ENCODE results near the gene TBXA2R. TPM values are rescaled to one million over a fixed set of nuclear protein-coding genes. Genes with fewer than 3 reads are reported as not detected.

TBXA2R gene
- total and polyA plus RNA-seq, 2 experiments from 2014 or later, result 0.42 to 0.73 TPM

GRCh38 chr19:3625996-3626472, 19.4 kb upstream of the TBXA2R start (continued):
- no peak for TF ChIP-seq ZNF462 (CRISPR knock-in tag; IDR thresholded peaks at IDR 0.05)
- no peak for TF ChIP-seq CTCF (conservative IDR thresholded peaks at IDR 0.05; ENCODE audit: low read depth in 2 of 2)
- TF ChIP-seq EZH2 (IDR thresholded peaks at IDR 0.05; ENCODE audit: low read depth, unreplicated experiment), result no peak

- H3F3A ChIP-seq (replicated peaks; ENCODE audit: low read depth), result no peaks in the 10 kb centered on the region
- TF ChIP-seq EZH2phosphoT487 (IDR thresholded peaks at IDR 0.05; ENCODE audit: unreplicated experiment), result no peak
- no peaks in the 10 kb centered on the region for H3K27me3 ChIP-seq (ENCODE audit: insufficient read depth)
- H3K9me3 Mint-ChIP-seq, result no peaks in the 10 kb centered on the region
- H3K4me3 ChIP-seq, result no peak overlapping the region
- ATAC-seq, result no peak
- H3K36me3 Mint-ChIP-seq (ENCODE audit: low read depth), result peaks cover 13% of the 10 kb centered on the region
- H3K79me2 ChIP-seq (replicated peaks; ENCODE audit: insufficient read depth), result peaks cover 23% of the 10 kb centered on the region
- no peak overlapping the region for H3K4me2 ChIP-seq
- H3K4me3 Mint-ChIP-seq, result no peak overlapping the region
- H3K27me3 Mint-ChIP-seq (ENCODE audit: insufficient read depth, low read depth, poor library complexity), result peaks cover 16% of the 10 kb centered on the region
- H4K20me1 ChIP-seq (replicated peaks; ENCODE audit: insufficient read depth), result peaks cover 16% of the 10 kb centered on the region
- peaks cover 13% of the 10 kb centered on the region for H3K4me1 Mint-ChIP-seq
- H3K27ac Mint-ChIP-seq, result no peak overlapping the region
- DNase-seq (ENCODE audit: low spot score), result no peak
- H3K9me2 ChIP-seq (ENCODE audit: insufficient read depth), result no peaks in the 10 kb centered on the region
- H3K27ac ChIP-seq (ENCODE audit: low read depth), result no peak overlapping the region
- H3K4me1 ChIP-seq (ENCODE audit: insufficient read depth), result peaks cover 9% of the 10 kb centered on the region; the same call in 1 of the 2 replicates
- H3K36me3 ChIP-seq (ENCODE audit: insufficient read depth), result no peaks in the 10 kb centered on the region
- H2AFZ ChIP-seq, result no peak overlapping the region
These were observed 17.0 kb upstream of the TBXA2R start for GRCh38 chr19:3623716-3624115.

Measured in GM23338 (cell line).